SK-N-SH (cell line): ENCODE results near the gene ANO3.

Experiments used
- EZH2phosphoT487 ChIP-seq: fragments of 200-600 bp; sonication (generic); IDR thresholded peaks from 2 replicates; pipeline ENCODE4 v1.6.1; 2017; ENCODE audit warnings: low read depth, mixed run types, mild to moderate bottlenecking, antibody characterized with exemption, moderate library complexity, borderline replicate concordance
- POLR2AphosphoS5 ChIP-seq: IDR thresholded peaks from 2 replicates; pipeline ENCODE4 v1.6.1; 2012; ENCODE audit warnings: low read depth, low read length
- RAD21 ChIP-seq: IDR thresholded peaks from 2 replicates; pipeline ENCODE4 v1.6.1; 2012; ENCODE audit warnings: mild to moderate bottlenecking, low read length
- RFX5 ChIP-seq: IDR thresholded peaks from 2 replicates; pipeline ENCODE4 v1.6.1; 2012; ENCODE audit warnings: mild to moderate bottlenecking, improper control_type of control experiment, low read length
- SIN3A ChIP-seq: IDR thresholded peaks from 2 replicates; pipeline ENCODE4 v1.6.1; 2012; ENCODE audit warnings: low read depth, mild to moderate bottlenecking, low read length, moderate library complexity, borderline replicate concordance
- TAF1 ChIP-seq: IDR thresholded peaks from 2 replicates; pipeline ENCODE4 v1.6.1; 2012; ENCODE audit warnings: low read depth, mild to moderate bottlenecking, low read length, moderate library complexity, borderline replicate concordance
- TF ChIP-seq, protein P1 (sequence below): IDR thresholded peaks from 2 replicates; pipeline ENCODE4 v1.6.1; 2012; ENCODE audit warnings: mild to moderate bottlenecking, low read depth, low read length, moderate library complexity
- TF ChIP-seq, protein P2 (sequence below): fragments of 200-600 bp; sonication (generic); IDR thresholded peaks from 2 replicates; pipeline ENCODE4 v1.6.1; 2017; ENCODE audit warnings: antibody characterized with exemption, mild to moderate bottlenecking, moderate library complexity
- TF ChIP-seq, protein P3 (sequence below): fragments of 150-350 bp; IDR thresholded peaks from 2 replicates; pipeline ENCODE4 v1.6.1; 2016; ENCODE audit warnings: mild to moderate bottlenecking, low read depth, low read length
- TF ChIP-seq, protein P4 (sequence below): IDR thresholded peaks from 2 replicates; pipeline ENCODE4; 2012
- TF ChIP-seq, protein P5 (sequence below): IDR thresholded peaks from 2 replicates; pipeline ENCODE4 v1.4.0; 2012; ENCODE audit warnings: low read depth

DNA sequence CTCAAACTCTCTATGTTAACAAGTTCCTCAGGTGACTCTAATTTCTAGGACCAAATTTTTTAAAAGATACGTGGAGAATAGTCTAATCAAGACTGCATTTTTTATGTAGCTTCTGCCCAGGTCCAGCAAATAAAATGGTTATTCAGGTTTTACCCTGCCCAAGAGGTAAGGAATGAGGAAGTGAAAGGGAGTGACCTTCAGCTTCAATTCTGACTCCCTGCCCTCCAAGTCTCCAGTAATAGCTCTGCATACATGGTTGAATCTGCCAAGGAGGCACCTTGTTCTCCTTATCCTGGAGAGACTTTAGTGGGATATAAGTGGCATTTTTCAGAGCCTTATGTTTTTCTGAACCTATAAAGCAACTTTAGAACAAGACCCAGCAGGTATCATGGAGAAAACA, 224.7 kb downstream of the ANO3 start:
- TF ChIP-seq, protein P1, sequence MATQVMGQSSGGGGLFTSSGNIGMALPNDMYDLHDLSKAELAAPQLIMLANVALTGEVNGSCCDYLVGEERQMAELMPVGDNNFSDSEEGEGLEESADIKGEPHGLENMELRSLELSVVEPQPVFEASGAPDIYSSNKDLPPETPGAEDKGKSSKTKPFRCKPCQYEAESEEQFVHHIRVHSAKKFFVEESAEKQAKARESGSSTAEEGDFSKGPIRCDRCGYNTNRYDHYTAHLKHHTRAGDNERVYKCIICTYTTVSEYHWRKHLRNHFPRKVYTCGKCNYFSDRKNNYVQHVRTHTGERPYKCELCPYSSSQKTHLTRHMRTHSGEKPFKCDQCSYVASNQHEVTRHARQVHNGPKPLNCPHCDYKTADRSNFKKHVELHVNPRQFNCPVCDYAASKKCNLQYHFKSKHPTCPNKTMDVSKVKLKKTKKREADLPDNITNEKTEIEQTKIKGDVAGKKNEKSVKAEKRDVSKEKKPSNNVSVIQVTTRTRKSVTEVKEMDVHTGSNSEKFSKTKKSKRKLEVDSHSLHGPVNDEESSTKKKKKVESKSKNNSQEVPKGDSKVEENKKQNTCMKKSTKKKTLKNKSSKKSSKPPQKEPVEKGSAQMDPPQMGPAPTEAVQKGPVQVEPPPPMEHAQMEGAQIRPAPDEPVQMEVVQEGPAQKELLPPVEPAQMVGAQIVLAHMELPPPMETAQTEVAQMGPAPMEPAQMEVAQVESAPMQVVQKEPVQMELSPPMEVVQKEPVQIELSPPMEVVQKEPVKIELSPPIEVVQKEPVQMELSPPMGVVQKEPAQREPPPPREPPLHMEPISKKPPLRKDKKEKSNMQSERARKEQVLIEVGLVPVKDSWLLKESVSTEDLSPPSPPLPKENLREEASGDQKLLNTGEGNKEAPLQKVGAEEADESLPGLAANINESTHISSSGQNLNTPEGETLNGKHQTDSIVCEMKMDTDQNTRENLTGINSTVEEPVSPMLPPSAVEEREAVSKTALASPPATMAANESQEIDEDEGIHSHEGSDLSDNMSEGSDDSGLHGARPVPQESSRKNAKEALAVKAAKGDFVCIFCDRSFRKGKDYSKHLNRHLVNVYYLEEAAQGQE, result no peak
- TF ChIP-seq, protein P2, sequence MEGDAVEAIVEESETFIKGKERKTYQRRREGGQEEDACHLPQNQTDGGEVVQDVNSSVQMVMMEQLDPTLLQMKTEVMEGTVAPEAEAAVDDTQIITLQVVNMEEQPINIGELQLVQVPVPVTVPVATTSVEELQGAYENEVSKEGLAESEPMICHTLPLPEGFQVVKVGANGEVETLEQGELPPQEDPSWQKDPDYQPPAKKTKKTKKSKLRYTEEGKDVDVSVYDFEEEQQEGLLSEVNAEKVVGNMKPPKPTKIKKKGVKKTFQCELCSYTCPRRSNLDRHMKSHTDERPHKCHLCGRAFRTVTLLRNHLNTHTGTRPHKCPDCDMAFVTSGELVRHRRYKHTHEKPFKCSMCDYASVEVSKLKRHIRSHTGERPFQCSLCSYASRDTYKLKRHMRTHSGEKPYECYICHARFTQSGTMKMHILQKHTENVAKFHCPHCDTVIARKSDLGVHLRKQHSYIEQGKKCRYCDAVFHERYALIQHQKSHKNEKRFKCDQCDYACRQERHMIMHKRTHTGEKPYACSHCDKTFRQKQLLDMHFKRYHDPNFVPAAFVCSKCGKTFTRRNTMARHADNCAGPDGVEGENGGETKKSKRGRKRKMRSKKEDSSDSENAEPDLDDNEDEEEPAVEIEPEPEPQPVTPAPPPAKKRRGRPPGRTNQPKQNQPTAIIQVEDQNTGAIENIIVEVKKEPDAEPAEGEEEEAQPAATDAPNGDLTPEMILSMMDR, result no peak
- no peak for TF ChIP-seq POLR2AphosphoS5
- TF ChIP-seq, protein P3, sequence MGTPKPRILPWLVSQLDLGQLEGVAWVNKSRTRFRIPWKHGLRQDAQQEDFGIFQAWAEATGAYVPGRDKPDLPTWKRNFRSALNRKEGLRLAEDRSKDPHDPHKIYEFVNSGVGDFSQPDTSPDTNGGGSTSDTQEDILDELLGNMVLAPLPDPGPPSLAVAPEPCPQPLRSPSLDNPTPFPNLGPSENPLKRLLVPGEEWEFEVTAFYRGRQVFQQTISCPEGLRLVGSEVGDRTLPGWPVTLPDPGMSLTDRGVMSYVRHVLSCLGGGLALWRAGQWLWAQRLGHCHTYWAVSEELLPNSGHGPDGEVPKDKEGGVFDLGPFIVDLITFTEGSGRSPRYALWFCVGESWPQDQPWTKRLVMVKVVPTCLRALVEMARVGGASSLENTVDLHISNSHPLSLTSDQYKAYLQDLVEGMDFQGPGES, result no peak
- TF ChIP-seq RFX5, result no peak
- TF ChIP-seq RAD21, result no peak
- no peak for TF ChIP-seq EZH2phosphoT487
- TF ChIP-seq SIN3A, result no peak
- TF ChIP-seq, protein P4, sequence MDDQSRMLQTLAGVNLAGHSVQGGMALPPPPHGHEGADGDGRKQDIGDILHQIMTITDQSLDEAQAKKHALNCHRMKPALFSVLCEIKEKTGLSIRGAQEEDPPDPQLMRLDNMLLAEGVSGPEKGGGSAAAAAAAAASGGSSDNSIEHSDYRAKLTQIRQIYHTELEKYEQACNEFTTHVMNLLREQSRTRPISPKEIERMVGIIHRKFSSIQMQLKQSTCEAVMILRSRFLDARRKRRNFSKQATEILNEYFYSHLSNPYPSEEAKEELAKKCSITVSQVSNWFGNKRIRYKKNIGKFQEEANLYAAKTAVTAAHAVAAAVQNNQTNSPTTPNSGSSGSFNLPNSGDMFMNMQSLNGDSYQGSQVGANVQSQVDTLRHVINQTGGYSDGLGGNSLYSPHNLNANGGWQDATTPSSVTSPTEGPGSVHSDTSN, result no peak
- TF ChIP-seq, protein P5, sequence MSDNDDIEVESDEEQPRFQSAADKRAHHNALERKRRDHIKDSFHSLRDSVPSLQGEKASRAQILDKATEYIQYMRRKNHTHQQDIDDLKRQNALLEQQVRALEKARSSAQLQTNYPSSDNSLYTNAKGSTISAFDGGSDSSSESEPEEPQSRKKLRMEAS, result no peak
- TF ChIP-seq TAF1, result no peak
